Posterior cingulate gyrus (tissue), 11 donors: ENCODE data around the gene TMEM151B.

ENCODE experiments used
- DNase-seq, 10 donors: peaks; one replicate each; pipeline versions ENCODE4 v3.0.0 to v3.0.0-alpha.2; 2020 to 2021; ENCODE audit warnings: mixed read lengths in 3 of 10
- intact Hi-C: fragments of 100-400 bp; cut with DNase I; formaldehyde crosslinking; loops from one replicate; pipeline ENCODE4 v1.15.1; 2023

The TMEM151B gene

DNA sequence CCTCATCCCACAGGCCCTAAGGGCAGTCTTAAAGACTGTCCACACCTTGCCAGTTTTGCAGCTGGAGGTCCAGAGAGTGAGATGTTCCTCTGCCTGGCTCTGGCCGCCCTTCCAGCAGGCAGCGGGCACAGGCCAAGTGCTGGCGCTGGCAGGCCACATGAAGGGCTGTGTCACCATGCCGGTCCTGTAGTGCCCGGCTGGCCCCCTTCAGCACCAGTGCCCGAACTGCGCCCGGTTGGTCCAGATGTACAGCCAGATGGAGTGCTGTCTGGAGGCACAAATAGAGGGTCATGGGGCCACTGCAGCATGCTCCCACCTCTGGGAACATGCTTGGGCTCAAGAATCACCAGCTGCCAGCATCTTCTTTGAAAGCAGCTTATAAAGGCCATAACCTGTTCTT lies 8.7 kb upstream of the TMEM151B start:
- DNase-seq = peak in 4 of 10 donors; percentile 8 to 68 (median 40)
- intact Hi-C loops = no loop called here

DNA sequence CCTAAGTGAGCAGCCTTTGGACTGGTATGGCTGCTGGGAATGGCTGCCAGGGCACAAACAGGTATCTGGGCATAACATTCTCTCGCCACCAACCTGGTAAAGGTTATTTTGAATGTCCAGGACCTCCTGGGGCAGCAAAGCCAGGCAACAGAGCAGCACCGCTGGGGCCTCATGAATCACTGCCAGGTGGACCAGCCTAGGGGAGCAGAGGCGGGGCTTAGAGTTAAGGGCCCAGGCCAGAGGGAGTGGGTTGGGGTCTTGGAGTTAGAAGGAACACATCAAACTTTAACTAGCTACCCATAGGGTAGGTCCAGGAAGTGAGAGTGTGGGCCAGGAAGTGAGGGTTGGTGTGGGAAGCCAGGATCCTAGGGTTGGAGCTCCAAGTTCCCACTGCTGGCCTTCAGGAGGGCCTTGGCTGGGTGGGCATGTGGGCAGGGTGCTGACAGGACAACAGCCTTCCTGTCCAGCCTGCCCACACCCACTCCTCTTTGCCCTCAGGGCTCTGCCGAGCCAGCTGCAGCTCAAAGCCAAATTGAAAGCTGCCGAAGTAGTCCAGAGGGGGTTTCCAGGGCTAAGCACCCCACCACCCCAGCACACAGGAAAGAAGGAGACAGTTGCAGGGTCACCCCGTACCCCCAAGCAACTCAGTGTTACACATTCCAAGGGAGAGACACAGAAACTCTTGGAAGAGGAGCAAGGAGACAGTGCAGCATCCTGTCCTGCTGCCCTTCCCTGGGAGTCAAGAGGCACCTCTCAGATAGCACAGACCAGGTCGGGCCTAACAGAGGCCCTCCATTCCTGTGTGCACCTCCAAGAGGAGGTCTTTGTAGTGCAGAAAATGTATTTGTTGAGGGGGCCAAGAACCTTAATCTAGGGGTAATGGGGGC lies 7.5 kb upstream of the TMEM151B start:
- intact Hi-C loops = no loop called here
- DNase-seq = peak in 3 of 10 donors; percentile 19 to 75 (median 55)

DNA sequence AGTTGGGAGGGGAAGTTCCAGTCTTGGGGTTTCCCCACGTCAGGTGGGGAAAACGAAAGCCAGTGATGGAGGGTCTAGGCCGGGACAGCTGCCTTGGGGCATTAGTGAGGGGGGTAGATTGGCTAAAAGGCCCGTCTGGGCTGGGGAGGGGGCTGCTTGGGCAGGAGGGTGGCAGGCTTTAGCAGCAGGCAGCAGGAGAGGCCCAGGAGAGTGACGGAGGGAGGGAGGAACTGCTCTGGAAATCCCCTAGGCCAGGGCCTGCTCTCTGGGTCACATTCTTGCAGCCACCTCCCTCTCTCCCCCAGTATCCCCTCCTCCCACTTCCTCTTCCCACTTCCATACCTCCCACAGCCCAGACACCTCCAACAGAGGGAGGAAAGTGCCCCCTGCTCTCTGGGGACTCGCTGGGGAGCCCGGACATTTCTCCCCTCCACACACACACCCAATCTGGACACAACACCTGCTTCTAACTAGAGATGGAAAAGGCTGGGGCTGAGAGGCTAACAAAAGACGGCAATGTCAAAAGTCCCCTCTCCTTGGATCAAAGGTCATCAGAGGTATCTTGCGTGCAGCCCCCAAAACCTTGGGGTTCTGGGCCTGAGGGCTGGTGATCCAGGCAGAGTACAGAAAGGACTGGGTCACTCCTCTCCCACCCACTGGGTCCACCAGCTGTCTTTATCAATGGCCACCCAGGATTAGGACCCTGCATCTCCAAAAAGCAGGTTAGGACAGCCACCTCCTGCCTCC lies 6.7 kb upstream of the TMEM151B start:
- intact Hi-C loops = no loop called here
- DNase-seq = peak in 3 of 10 donors; percentile 23 to 58 (median 37)

DNA sequence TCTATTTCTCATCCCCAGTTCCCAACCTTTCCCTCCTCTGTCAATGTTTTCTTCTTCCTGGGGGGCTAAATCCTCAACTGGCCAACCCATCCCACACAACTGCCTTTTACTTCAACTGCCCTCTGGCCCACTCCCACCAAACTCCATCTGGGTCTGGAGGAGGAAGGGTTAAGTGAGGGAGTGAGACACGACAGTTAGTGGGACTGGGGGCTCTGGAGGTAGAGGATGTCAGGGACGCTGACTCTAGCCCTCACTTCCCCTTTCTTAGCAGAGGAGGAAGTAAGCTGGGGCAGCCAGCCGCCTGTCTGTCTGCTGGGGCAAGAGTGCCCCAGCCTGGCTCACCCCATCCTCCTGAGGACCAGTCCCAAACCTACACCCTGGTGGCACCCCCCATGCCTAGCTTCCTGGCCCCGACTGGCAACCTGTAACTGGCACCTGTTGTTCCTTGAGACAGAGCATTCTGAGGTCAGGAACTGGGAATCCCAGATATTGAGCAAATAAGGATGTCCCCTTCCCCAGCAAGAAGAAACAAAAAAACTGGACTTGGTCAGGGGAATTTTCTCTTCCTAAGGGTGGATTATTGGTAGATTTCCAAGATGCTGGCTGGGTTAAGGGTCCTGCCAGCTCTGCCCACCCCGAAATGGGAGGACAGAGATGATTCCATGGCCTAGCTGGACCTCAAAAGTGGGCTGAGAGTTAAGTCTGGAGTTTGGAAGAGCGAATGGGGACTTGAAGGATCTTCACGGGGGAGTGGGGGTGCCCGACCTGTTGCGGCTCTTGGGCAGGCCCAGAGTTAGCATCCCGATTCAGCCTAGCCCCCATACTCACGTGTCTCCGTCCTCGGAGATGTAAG lies 5.9 kb upstream of the TMEM151B start:
- DNase-seq = peak in 4 of 10 donors; percentile 26 to 83 (median 74)

DNA sequence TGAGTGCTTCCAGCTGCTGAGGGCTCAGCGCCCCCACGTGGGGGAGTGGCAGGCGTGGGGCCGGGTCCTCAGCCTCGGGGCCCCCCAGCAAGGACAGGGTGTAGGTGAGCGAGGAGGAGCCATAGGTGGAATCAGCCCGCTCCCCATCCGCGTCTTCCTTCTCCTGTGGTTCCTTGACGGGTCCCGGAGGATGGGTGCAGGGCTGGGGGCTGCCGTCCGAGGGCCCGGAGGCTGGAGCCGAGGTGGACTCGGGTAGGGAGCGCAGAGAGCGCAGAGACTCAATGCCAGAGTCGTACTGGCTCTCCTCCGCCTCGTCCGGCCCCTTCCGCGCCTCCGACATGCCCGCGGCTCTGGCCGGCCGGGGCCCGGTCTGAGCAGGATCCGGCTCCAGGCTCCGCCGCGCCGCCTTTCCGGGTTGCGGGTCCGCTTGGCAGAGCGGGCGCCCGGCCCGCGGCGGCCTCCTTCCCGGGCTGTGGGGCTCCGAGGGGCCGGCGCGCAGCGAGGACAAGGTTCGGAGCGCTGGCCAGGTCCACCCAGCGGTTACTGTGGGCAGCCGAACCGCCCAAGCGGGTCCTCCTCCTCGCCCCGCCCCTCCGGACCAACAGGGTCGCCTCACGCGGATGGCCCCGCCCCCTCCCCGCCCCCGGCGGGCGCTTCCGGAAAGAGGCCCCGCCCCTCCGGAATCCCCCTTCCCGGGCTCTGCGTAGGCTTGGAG lies 5.1 kb upstream of the TMEM151B start, which contains the start of gene NFKBIE:
TSS of gene NFKBIE (minus strand) at position 545 of the 715 bp plus-strand sequence. CDS start at position 340, 205 bp downstream.
- peak; percentile 87 to 99 (median 93) for DNase-seq
- intact Hi-C loops = no loop called here

More for the DNA sequence above, 5.9 kb upstream of the TMEM151B start:
- intact Hi-C loops = no loop called here

- DNase-seq = peak in 3 of 10 donors; percentile 29 to 61 (median 45)
- intact Hi-C loops = no loop called here
These were observed 4.5 kb upstream of the TMEM151B start for GRCh38 chr6:44265722-44266233.

DNA sequence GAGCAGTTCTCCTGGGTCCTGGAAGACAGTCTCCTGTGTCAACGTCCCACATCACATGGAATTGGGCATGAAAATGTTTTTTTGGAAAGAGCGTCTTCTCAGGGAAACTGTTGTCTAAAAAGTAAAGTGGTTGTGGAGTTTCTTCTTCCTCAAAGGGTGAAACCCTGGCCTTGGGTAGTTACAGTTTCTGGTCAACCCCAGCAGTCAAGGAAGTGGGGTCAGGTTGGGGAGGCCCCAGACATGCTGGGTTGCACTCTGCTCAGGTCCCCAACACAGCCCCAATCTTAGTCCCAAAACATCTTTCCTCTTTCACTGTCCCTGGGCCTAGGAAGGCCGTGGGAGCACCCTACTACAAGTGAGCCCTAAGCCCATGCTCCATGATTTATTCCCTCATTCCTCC lies 3.9 kb upstream of the TMEM151B start:
- intact Hi-C loops = no loop called here
- peak in 4 of 10 donors; percentile 15 to 18 (median 15) for DNase-seq

- peak in 4 of 10 donors; percentile 8 to 35 (median 25) for DNase-seq
- intact Hi-C loops = no loop called here
These were observed 3.0 kb upstream of the TMEM151B start for GRCh38 chr6:44267252-44267651.

GRCh38 chr6:44268095-44268628 lies 2.1 kb upstream of the TMEM151B start:
- intact Hi-C loops = loop anchor here (1.0 kb wide), 2 partner anchors 36 to 70 kb away; no protein-coding TSS in a partner anchor

GRCh38 chr6:44269178-44269920 lies 901 bp upstream of the TMEM151B start:
- intact Hi-C loops = no loop called here
- DNase-seq = peak in 1 of 10 donors; percentile 56

More at GRCh38 chr6:44268095-44268628, 2.1 kb upstream of the TMEM151B start:
- DNase-seq = peak in 8 of 10 donors; percentile 40 to 92 (median 66)

- peak in 2 of 10 donors; percentile 33 to 89 for DNase-seq
- intact Hi-C loops = no loop called here
These were observed 516 bp downstream of the TMEM151B start for GRCh38 chr6:44270526-44271405.

GRCh38 chr6:44271406-44271723 lies 1.1 kb downstream of the TMEM151B start:
- intact Hi-C loops = no loop called here
- peak in 1 of 10 donors; percentile 73 for DNase-seq

GRCh38 chr6:44271914-44272313 lies 1.7 kb downstream of the TMEM151B start:
- peak in 2 of 10 donors; percentile 23 to 76 for DNase-seq
- intact Hi-C loops = no loop called here

- peak in 1 of 10 donors; percentile 18 for DNase-seq
- intact Hi-C loops = no loop called here
These were observed 2.3 kb downstream of the TMEM151B start for GRCh38 chr6:44272529-44272928.

- DNase-seq = peak in 3 of 10 donors; percentile 40 to 91 (median 88)
These were observed 2.8 kb downstream of the TMEM151B start for GRCh38 chr6:44272999-44273566.

GRCh38 chr6:44273617-44274016 lies 3.4 kb downstream of the TMEM151B start:
- peak in 1 of 10 donors; percentile 25 for DNase-seq
- intact Hi-C loops = no loop called here

More at GRCh38 chr6:44272999-44273566, 2.8 kb downstream of the TMEM151B start:
- intact Hi-C loops = no loop called here

GRCh38 chr6:44275271-44275748 lies 5.1 kb downstream of the TMEM151B start:
- peak in 3 of 10 donors; percentile 68 to 85 (median 70) for DNase-seq
- intact Hi-C loops = no loop called here
